GM12878 (cell line): ENCODE results near the gene ORM2. TPM values are rescaled to one million over a fixed set of nuclear protein-coding genes. Genes with fewer than 3 reads are reported as not detected.
A peak's percentile ranks its signal among the peaks of the same experiment; 100 is the strongest.

Experiments
- ATF7 ChIP-seq: fragments of 450-650 bp; IDR thresholded peaks from 2 replicates; pipeline ENCODE4 v1.6.1; 2016; ENCODE audit warnings: low read depth, mild to moderate bottlenecking
- CBFB ChIP-seq: IDR thresholded peaks from 2 replicates; pipeline ENCODE4 v1.6.1; 2016; ENCODE audit warnings: antibody characterized with exemption, low read depth
- CEBPB ChIP-seq, 2 experiments: fragments of 150-350 bp in 1 of 2; IDR thresholded peaks; 2 replicates each; pipeline ENCODE4 v1.6.1; 2012 to 2014; ENCODE audit warnings: low read depth in 2 of 2, low read length in 2 of 2, borderline replicate concordance in 1 of 2, inconsistent platforms in 1 of 2
- FOXK2 ChIP-seq: fragments of 450-650 bp; IDR thresholded peaks from 2 replicates; pipeline ENCODE4 v1.6.1; 2017; ENCODE audit warnings: mild to moderate bottlenecking, moderate library complexity
- FOXM1 ChIP-seq: IDR thresholded peaks from 2 replicates; pipeline ENCODE4 v1.6.1; 2012; ENCODE audit warnings: low read depth, mild to moderate bottlenecking, inconsistent platforms, low read length, moderate library complexity
- HSF1 ChIP-seq: fragments of 150-350 bp; IDR thresholded peaks from 2 replicates; pipeline ENCODE4 v1.6.1; 2014; ENCODE audit warnings: mild to moderate bottlenecking, low read depth, low read length
- KLF5 ChIP-seq: fragments of 450-650 bp; IDR thresholded peaks from 2 replicates; pipeline ENCODE4 v1.6.1; 2014; ENCODE audit warnings: mild to moderate bottlenecking; ENCODE audit not compliant: partially characterized antibody
- NR2C2 ChIP-seq: IDR thresholded peaks from 2 replicates; pipeline ENCODE4 v1.6.1; 2011; ENCODE audit warnings: borderline replicate concordance, low read depth; ENCODE audit not compliant: control insufficient read depth, insufficient read length
- RAD21 ChIP-seq: IDR thresholded peaks from 2 replicates; pipeline ENCODE4 v1.6.1; 2011; ENCODE audit warnings: mild to moderate bottlenecking, low read depth, low read length, moderate library complexity; ENCODE audit not compliant: insufficient read depth
- SP1 ChIP-seq: IDR thresholded peaks from one replicate; pipeline ENCODE4 v1.6.1; 2011; ENCODE audit warnings: low read depth, low read length
- STAT3 ChIP-seq: IDR thresholded peaks from 2 replicates; pipeline ENCODE4 v1.6.1; 2011; ENCODE audit warnings: low read depth, low read length, improper control_type of control experiment
- ZNF24 ChIP-seq: fragments of 450-650 bp; IDR thresholded peaks from 2 replicates; pipeline ENCODE4 v1.6.1; 2017; ENCODE audit warnings: antibody characterized with exemption, mild to moderate bottlenecking
- ZNF384 ChIP-seq: IDR thresholded peaks from 2 replicates; pipeline ENCODE4 v1.6.1; 2012; ENCODE audit warnings: low read depth, mild to moderate bottlenecking, low read length, improper control_type of control experiment, borderline replicate concordance
- polyA plus RNA-seq, 11 experiments: library from polyadenylated mRNA; depleted of rRNA in 4 of 11; unstranded in 6 of 11; stranded (reverse) in 5 of 11; fragments of >200 nt; fragmentation: Nextera tagmentation in 4 of 11; fragmentation: Illumina TruSeq in 1 of 11; extraction: Ambion mirVana in 4 of 11; extraction: Trizol in 1 of 11; gene quantifications; 1 replicate in 1 of 11; 2 replicates in 10 of 11; pipeline versions ENCODE4 v1.2.1 to v1.2.3, GENCODE V29; 2011 to 2016; ENCODE audit warnings: inconsistent platforms in 2 of 11, missing spikeins in 2 of 11, low read depth in 1 of 11
- total RNA-seq, 4 experiments: library from RNA; depleted of rRNA in 3 of 4; stranded (reverse); fragments of >200 nt in 3 of 4; fragmentation: Illumina TruSeq in 1 of 4; extraction: Trizol in 1 of 4; gene quantifications; 2 replicates each; pipeline versions ENCODE4 v1.2.1 to v1.2.3, GENCODE V29; 2013 to 2021
- TF ChIP-seq, protein P1 (sequence below): IDR thresholded peaks from 2 replicates; pipeline ENCODE4 v1.6.1; 2011; ENCODE audit warnings: borderline replicate concordance, low read depth, mild to moderate bottlenecking, moderate library complexity, low read length; ENCODE audit not compliant: insufficient read depth, poor library complexity, severe bottlenecking
- TF ChIP-seq, protein P2 (sequence below): fragments of 450-650 bp; IDR thresholded peaks from 2 replicates; pipeline ENCODE4 v1.6.1; 2017; ENCODE audit warnings: mild to moderate bottlenecking, low read depth, inconsistent platforms; ENCODE audit not compliant: poor library complexity, severe bottlenecking
- TF ChIP-seq, protein P3 (sequence below): fragments of 450-650 bp; IDR thresholded peaks from 2 replicates; pipeline ENCODE4 v1.6.1; 2018; ENCODE audit warnings: borderline replicate concordance, mild to moderate bottlenecking; ENCODE audit not compliant: partially characterized antibody
- TF ChIP-seq, protein P4 (sequence below): IDR thresholded peaks from 2 replicates; pipeline ENCODE4 v1.6.1; 2012; ENCODE audit warnings: low read depth, low read length, improper control_type of control experiment

ORM2 gene
- total and polyA plus RNA-seq, 10 of the 15 experiments (the other 5 are each of a cell fraction or from before 2014, with no cell fraction given): 0.64 TPM; not detected in 9

GRCh38 chr9:114372921-114373448 lies 43.3 kb downstream of the ORM2 start (continued):
- TF ChIP-seq, protein P1, sequence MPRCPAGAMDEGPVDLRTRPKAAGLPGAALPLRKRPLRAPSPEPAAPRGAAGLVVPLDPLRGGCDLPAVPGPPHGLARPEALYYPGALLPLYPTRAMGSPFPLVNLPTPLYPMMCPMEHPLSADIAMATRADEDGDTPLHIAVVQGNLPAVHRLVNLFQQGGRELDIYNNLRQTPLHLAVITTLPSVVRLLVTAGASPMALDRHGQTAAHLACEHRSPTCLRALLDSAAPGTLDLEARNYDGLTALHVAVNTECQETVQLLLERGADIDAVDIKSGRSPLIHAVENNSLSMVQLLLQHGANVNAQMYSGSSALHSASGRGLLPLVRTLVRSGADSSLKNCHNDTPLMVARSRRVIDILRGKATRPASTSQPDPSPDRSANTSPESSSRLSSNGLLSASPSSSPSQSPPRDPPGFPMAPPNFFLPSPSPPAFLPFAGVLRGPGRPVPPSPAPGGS: peak; percentile 85
- TF ChIP-seq, protein P2, sequence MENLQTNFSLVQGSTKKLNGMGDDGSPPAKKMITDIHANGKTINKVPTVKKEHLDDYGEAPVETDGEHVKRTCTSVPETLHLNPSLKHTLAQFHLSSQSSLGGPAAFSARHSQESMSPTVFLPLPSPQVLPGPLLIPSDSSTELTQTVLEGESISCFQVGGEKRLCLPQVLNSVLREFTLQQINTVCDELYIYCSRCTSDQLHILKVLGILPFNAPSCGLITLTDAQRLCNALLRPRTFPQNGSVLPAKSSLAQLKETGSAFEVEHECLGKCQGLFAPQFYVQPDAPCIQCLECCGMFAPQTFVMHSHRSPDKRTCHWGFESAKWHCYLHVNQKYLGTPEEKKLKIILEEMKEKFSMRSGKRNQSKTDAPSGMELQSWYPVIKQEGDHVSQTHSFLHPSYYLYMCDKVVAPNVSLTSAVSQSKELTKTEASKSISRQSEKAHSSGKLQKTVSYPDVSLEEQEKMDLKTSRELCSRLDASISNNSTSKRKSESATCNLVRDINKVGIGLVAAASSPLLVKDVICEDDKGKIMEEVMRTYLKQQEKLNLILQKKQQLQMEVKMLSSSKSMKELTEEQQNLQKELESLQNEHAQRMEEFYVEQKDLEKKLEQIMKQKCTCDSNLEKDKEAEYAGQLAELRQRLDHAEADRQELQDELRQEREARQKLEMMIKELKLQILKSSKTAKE: no peak
- peak; percentile 79 for TF ChIP-seq CBFB
- no peak for TF ChIP-seq ZNF384
- TF ChIP-seq ATF7: peak; percentile 55
- peak; percentile 81 for TF ChIP-seq SP1
- no peak for TF ChIP-seq FOXM1
- no peak for TF ChIP-seq NR2C2
- no peak for TF ChIP-seq STAT3
- no peak for TF ChIP-seq HSF1
- peak; percentile 25; the same call in 1 of the 2 replicates for TF ChIP-seq RAD21
- TF ChIP-seq, protein P3, sequence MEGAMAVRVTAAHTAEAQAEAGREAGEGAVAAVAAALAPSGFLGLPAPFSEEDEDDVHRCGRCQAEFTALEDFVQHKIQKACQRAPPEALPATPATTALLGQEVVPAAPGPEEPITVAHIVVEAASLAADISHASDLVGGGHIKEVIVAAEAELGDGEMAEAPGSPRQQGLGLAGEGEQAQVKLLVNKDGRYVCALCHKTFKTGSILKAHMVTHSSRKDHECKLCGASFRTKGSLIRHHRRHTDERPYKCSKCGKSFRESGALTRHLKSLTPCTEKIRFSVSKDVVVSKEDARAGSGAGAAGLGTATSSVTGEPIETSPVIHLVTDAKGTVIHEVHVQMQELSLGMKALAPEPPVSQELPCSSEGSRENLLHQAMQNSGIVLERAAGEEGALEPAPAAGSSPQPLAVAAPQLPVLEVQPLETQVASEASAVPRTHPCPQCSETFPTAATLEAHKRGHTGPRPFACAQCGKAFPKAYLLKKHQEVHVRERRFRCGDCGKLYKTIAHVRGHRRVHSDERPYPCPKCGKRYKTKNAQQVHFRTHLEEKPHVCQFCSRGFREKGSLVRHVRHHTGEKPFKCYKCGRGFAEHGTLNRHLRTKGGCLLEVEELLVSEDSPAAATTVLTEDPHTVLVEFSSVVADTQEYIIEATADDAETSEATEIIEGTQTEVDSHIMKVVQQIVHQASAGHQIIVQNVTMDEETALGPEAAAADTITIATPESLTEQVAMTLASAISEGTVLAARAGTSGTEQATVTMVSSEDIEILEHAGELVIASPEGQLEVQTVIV: peak; percentile 40
- TF ChIP-seq, protein P4, sequence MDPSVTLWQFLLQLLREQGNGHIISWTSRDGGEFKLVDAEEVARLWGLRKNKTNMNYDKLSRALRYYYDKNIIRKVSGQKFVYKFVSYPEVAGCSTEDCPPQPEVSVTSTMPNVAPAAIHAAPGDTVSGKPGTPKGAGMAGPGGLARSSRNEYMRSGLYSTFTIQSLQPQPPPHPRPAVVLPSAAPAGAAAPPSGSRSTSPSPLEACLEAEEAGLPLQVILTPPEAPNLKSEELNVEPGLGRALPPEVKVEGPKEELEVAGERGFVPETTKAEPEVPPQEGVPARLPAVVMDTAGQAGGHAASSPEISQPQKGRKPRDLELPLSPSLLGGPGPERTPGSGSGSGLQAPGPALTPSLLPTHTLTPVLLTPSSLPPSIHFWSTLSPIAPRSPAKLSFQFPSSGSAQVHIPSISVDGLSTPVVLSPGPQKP: 0 out of 2 replicates have a peak, but pooled peaks have one; percentile 72
- TF ChIP-seq FOXK2: no peak
- no peak for TF ChIP-seq KLF5
- peak in 1 of 2 experiments; percentile 78; a peak in 1 of 4 replicates for TF ChIP-seq CEBPB (IDR thresholded peaks at IDR 0.05; ENCODE audit: borderline replicate concordance in 1 of 2, low read depth in 2 of 2, low read length in 2 of 2)
- 0 out of 2 replicates have a peak, but pooled peaks have one; percentile 40 for TF ChIP-seq ZNF24
